GM19455 (cell line): ENCODE measurements around the gene ATP7A.
"Not testable (repeated sequence)": the region's sequence is repeated elsewhere in the genome, so short reads cannot be mapped to it uniquely, and the experiment has no call there.

Source experiments
- ATAC-seq: cut with Tn5 transposase; IDR thresholded peaks from one replicate; pipeline ENCODE4 v1.9.1; 2021; ENCODE audit not compliant: unreplicated experiment

Gene ATP7A

GRCh38 chrX:78029663-78030062 is 119.2 kb downstream of the ATP7A start:
- no peak for ATAC-seq

DNA sequence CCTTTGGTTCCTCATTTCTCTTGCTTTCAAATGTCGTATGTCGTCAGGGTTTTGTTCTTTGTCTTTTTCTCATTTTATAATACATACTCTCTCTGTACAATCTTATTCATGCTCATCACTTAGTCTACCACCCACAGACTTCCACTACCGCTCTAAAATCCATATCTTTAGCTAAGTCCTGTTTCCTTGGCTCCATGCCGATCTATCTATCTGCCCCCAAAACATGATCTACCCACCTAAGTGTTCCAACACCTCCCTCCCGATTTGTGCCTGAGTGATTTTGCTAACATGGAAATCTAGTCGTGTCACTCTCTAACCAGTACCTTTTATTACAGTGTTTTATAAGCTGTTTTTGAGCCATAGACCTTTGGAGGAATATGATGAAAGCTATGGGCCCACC is 124.6 kb downstream of the ATP7A start:
- ATAC-seq, result no peak

GRCh38 chrX:78037881-78038280 is 127.4 kb downstream of the ATP7A start:
- ATAC-seq, result no peak

GRCh38 chrX:78042601-78043000 is 132.1 kb downstream of the ATP7A start:
- ATAC-seq, result no peak

DNA sequence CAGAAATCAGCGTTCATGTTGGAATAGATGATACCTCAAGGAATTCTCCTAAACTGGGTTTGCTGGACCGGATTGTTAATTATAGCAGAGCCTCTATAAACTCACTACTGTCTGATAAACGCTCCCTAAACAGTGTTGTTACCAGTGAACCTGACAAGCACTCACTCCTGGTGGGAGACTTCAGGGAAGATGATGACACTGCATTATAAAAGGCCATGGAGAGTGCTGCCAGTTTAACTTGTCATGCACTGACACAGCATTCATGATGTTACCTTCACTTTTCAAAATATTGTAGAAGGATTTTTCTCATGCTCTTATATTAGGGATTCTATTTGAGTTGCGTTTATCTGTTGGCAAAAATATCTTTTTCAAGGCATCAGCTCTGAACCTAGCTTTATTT is 135.9 kb downstream of the ATP7A start:
- ATAC-seq, result no peak

DNA sequence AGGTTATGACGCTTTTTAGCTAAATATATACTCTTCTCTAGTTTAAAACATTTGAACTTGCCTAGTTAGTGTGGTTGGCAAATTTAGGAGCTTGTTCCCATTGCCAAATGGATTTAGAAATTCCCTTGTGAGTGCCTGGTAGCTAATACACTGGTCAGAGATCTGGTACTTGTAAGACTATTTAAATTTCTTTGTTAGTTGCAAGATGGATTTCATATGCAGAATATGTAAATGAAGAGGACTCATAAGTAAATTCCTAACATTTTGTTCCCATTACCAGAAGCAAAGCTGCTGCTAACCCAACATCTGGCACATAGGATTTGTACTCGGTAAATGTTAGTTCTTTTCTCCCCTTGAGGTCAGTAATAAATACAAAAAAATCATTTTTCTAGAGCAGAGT is 137.6 kb downstream of the ATP7A start:
- no peak for ATAC-seq

DNA sequence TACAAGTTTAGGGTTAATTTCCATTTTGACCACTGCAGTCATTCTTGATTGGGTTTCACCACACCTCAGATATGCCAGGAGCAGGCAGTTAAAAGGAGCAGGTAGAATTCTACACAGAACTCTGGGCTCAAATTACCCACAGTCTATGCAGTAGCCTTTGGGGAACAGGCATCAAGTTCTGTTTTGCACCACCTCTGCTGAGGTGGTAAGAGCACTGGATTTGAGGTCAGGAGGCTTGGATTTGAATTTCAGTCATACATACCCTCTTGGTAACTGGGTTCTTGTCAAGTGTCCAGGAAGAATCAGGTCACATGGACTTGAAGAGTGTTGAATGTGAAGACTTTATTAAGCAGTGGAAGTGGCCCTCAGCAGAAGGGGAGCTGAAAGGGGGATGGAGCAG is 153.2 kb downstream of the ATP7A start:
- no peak for ATAC-seq

DNA sequence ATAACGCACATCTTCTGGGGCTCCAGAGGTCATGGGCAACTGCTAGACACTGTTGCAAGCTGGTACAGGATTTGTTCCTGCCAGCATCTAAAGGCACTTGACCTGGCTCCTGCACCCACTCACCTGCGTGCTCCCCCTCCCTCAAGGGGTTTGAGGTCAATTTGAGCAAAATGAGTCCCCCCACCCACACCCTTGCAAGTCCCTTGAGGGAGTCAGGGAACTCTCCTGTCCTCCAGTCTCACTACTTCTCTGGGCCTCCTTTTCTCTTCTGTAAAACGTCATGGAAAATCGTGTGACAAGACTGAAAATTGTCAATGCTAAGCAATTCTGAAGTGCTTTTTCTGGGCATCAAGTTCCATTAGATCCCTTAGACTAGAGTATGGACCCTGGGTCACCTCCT is 153.7 kb downstream of the ATP7A start:
- ATAC-seq, result no peak

DNA sequence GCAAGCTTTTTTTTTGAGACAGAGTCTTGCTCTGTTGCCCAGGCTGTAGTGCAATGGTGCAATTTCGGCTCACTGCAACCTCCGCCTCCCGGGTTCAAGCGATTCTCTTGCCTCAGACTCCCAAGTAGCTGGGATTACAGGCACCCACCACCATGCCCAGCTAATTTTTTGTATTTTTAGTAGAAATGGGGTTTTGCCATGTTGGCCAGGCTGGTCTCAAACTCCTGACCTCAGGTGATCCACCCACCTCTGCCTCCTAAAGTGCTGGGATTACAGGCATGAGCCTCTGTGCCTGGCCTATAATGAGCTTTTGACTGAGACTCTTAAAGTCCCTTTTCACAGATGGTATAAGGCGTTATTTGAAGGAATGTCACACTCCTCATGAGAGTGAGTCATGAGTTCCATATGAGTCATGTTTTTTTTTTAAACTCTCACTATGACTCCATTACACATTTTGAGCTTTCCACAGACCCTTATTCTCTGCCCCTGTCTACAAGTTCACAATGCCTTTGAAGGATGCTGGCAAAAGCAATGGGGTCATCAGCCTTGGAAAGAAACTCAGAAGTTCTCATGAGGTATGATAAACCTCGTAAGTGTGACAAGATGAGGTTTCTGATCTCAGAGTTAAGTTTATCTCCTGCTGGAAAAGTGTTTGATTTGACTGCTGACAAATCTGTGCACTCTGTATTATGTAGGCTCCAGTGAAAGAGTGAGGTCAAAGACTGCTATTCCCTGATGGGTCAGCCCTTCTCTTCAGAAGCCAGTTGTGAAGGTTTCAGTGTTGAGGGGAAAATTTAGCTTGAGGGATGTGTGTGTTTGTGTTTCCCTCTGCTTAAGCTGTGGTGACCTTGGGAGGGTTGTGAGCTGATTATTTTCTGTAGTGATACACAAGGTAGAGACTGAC is 154.5 kb downstream of the ATP7A start:
- peak; percentile 85 for ATAC-seq

GRCh38 chrX:78066110-78066509 is 155.6 kb downstream of the ATP7A start:
- no peak for ATAC-seq

GRCh38 chrX:78071331-78071730 is 160.8 kb downstream of the ATP7A start:
- no peak for ATAC-seq

- not testable (repeated sequence) for ATAC-seq
Observed at GRCh38 chrX:78073147-78074077, 162.9 kb downstream of the ATP7A start.

- no peak for ATAC-seq
Observed at GRCh38 chrX:78074088-78074487, 163.6 kb downstream of the ATP7A start.

GRCh38 chrX:78075787-78076389 is 165.4 kb downstream of the ATP7A start:
- no peak for ATAC-seq

- ATAC-seq, result not testable (repeated sequence)
Observed at GRCh38 chrX:78081413-78081812, 170.9 kb downstream of the ATP7A start.

- ATAC-seq, result peak; percentile 84
Observed at GRCh38 chrX:78092296-78092695, 181.8 kb downstream of the ATP7A start.

- no peak for ATAC-seq
Observed at GRCh38 chrX:78098108-78098507, 187.6 kb downstream of the ATP7A start.
